Right renal cortex interstitium (tissue), 3 donors: Measurements from ENCODE around the gene ALK. TPM values are rescaled to one million over a fixed set of nuclear protein-coding genes. Genes with fewer than 3 reads are reported as not detected.

Source experiments
- DNase-seq, 3 donors: peaks; one replicate each; pipeline ENCODE4 v3.0.0-alpha.2; 2013; ENCODE audit warnings: low read depth in 3 of 3, low spot score in 2 of 3
- polyA plus RNA-seq, 3 donors: library from polyadenylated mRNA; unstranded; fragments of 120-200 nt; gene quantifications; one replicate each; pipeline ENCODE4 v1.2.1, GENCODE V29; 2013; ENCODE audit not compliant: insufficient read length in 3 of 3

ALK gene
- polyA plus RNA-seq, 3 donors, result 0.29 to 0.31 (median 0.29) TPM

DNA sequence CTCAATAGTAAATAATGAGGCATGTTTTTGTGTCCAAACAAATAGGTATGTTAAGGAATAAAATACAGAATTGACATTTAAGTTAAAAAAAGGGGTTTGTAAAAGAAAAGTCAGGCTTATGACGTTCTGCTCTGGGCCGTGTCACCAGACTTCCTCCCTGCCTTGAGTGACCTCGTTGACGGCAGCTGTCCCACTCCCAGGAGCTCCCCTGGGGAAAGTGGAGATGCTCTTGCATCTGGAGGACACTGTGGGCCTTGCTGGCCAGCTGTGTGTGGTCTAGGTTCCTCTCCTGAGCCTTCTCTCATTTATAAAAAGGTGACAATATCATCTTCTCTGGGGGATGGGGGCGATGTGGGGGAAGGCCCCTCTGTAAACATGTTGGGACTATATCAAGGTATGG lies 609.9 kb downstream of the ALK start:
- no peak for DNase-seq

DNA sequence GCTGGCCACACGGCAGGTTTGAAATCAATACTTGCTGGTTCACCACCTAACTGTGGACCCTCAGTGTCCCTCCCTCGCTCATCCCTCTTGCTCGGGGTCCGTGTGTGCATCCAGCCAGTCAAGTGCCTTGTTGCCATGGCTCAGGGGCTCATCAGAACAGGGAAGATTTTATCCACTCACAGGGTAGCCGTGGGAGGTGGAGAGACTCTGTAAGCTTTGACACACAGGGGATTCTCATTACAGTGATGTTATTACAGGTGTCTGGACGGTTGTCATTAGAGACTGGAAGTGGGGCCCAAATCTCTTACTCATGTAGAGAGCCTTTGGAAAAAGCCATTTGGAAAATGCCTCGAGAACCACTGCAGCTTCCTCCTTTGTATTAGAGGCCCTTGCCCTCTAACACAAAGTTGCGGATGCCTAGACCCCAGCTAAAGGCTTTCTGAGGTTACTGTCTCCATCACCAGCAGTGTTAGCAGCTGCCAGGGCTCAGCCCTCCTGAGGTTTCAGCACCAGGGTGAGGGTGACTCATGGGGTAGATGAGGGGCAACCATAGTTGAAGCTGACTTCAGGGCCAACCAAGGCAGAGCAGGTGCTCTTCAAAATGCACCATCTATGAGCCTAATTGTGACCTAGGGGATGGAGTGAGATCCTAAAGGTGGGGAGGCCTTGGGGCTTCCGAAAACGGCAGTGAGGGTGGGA lies 610.6 kb downstream of the ALK start:
- peak in 1 of 3 donors; percentile 53 for DNase-seq

DNA sequence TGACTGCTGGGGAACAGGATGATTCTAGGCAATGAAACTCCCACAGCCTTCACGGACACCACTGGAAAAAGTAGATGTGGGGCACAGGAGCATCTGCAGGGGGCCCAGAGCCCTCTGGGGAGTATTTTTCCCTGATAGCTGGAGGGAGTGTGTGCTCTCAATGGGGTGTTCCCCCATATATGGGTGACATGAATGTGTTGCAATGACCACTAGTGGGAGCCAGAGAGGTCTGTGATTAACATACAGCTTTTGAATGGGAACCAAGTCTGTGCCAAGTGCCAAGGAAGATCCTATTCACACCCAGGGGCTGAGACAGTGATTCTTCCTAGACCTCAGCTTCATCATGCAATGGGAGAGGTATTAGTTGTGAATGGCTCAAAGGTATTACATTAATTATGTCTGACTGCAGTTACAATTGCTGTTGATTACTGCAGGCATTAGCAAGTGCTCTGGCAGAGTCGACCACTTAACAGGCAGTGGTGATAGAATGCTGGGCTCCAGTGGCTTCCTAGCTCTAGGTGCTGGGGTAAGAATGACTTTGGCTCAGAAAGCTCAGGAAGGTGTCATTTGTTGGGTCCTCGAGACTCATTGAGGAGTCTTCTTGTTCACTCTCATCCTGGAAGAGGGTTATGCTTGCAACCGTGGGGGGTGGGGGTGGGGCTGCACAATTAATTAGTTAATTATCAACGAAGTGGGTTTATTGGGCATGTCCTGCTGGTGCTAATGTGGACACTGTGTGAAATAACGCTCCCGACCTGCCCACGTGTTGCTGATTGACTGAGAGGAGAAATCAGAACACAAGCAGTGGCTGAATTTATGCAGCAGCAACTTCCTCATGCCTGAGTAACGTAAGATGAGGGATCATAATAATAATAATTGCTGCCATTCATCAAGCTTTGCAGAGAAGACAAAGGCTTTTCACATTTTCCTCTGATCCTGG lies 612.0 kb downstream of the ALK start:
- DNase-seq, result no peak

DNA sequence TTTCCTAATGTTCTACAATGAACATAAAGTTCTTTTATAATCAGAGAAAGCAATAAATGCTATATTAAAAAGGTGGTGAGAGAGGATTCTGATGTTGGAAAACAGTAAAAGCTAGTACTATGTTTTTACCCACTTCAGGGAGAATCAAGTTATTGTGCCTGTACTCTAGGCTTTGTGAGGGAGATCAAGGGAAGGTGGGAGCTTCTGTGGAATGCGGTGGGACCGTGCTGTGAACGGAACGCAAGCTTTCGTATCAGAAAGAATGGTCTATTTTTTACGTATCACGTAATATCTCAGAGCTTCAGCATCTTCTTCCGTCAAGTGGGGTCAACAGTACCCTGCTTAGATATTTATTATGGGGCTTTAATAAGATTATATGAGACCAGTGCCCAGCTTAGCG lies 613.0 kb downstream of the ALK start:
- no peak for DNase-seq

DNA sequence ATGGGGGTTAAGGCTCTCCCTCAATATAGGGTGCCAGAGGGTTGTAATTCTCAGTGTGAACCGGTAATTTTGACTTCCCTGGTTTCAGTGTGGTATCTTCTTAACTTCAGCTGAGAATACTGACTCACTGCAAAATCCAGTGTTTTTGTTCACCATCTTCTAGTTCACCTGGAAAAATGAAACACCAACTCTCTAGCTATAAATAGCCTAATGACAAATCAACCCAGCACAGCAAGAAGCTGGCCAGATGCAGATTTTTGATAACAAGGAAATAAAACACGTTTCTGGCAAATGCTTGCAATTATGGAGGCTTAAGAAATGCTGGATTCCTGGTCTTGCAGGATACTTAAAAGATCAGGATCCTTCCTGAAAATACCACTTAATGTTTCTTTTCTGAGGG lies 613.9 kb downstream of the ALK start:
- DNase-seq, result no peak

DNA sequence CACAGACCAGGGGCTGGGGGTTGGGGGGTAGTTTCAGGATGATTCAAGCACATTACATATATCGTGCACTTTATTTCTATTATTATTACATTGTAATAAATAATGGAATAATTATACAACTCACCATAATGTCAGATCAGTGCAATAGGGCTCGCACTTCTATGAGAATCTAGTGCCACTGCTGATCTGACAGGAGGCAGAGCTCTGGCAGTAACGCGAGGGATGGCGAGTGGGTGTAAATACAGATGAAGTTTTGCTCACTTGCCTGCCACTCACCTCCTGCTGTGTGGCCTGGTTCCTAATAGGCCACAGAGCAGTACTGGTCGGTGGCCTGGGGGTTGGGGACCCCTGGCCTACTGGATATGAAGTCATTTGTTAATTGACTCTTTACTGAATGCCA lies 615.6 kb downstream of the ALK start:
- no peak for DNase-seq

DNA sequence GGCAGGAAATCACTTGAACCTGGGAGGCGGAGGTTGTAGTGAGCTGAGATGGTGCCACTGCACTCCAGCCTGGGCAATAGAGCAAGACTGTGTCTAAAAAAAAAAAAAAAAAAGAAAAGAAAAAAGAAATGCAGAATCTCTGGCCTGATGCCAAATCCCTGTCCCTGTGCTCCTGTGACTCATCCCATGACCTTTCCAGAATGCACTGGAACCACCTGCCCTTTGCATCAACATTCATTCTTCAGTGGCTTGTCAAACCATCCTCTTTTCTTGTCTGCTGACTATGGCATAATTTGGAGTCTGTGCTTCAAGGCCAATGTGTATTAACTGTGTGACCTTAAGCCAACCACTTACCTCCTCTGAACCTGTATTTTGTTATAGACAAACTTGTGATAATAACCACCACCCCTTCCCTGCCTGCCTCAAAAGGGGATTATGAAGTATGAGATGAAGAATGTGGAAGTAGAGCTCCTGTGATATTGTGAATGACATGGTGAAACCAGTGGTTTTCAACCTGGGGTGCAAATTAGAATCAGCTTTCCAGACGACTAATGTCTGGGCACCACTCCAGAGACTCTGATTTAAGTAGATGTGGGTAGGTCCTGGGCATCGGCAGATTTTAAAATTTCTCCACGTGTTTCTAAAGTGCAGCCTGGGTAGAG lies 616.9 kb downstream of the ALK start:
- DNase-seq, result no peak

DNA sequence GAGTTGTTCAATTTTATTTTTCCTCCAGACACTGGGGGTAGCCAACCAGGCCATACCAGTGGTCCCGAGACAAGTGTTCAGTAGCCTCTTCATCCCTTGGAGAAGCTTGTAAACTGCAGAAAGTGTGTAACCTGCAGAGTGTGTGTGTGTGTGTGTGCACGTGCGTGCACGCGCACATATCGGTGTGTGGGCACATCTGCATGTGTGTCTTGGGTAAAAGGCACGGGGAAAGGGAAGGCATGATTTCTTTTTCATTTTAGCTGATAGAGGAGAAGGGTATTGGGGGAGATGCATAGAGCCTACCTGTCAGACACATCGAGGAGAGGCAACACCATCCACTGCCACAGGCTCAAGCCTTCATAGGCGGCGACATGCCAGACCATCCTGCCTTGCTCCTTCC lies 624.8 kb downstream of the ALK start:
- no peak for DNase-seq

DNA sequence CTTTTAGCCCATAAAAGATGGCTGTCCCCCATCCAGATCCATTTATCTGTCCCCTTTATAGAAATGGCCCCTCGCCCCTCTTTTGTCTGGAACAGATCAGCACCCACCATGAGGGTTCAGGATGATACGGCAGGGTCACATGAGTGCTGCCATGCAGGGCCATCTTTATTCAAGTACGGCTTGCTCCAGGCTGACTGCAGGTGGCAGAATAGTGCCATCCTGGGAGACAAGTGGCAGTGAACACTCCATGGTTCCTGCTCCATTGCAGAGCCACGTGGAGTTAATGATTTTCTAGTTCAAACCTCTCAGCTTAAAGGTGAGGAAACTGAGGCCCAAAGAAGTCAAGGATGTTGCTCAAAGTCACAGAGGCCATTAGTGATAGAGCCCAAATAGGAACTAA lies 625.5 kb downstream of the ALK start:
- no peak for DNase-seq

DNA sequence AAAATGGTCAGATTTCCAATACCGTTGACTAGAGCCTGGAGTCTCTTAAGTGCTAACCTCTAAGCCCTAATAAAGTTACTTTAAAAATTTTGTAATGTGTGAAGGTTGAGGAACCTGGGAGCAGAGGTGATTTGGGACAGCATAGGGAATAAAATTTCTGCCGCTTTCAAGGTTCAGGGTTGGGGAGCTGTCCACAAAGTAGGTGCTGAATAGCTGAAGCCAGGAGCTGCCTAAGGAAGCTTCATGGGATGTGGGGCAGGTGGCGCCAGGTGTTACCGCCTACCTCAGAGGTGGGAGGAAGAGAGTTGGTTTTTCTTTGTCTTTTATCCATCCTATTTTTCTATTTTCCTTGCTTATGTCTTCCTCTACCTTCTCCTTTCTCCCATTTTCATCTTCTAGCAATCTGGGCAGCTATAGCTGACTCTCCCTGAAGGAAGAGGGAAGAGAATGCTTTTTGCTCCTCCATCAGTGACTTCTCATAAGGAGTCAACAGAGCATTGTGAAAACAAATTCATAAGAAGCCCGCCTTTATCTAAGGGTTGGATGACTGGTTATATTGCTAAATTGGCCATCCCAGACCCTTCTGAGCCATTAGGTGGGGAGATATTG lies 627.5 kb downstream of the ALK start:
- DNase-seq, result peak in 1 of 3 donors; percentile 65

DNA sequence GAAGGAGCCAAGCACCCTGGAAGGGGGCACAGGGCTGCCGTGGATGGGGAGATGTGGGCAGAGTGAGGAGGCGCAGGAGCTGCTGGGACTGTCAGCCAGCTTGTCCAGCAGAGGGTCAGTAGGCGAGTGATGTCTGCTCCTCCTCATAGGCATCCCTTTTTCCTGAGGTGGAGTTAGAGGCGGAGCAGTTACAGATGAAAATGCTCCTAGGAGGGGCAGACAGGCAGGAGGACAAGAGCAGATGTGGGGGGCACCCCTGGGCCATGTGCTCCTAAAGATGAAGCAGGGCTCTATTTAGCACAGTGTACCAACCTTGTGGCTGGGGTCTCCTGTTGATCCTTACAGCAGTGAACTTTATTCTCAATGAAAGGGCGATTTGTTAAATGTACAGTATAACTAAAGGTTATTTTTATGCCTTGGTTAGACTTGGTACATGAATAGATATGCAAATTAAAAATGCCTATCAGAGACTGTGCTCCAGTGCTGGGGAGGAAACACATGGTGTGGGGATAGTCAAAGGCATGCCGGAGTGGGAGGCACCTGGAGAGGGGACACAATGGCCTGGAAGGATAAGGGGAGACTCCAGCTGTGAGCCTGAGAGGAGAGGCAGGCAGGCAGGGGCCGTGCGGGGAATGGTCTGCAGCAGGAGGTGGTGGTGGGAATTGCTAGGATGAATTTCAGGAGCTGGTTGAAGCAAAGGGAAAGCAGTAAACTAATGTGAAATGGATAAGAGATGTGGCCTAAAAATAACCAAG lies 630.9 kb downstream of the ALK start:
- DNase-seq, result no peak

DNA sequence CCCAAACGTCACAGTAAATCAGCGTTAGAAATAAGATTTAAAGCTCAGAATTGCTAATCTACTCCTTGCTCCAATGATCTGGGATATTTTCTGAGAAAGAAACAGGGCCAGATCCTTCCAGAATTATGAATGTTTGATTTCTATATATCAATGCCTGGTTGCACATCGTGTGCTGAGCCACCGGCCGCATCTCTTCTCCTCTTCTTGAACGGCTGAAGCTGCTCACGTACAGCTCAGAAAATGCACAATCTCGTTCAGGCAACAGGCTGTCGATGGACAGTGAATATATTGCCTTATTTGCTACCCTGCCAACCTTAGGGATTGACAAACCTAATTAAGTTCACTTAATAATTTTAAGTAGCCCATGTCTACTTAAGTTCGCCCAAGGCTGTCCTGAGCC lies 636.7 kb downstream of the ALK start:
- DNase-seq, result no peak

DNA sequence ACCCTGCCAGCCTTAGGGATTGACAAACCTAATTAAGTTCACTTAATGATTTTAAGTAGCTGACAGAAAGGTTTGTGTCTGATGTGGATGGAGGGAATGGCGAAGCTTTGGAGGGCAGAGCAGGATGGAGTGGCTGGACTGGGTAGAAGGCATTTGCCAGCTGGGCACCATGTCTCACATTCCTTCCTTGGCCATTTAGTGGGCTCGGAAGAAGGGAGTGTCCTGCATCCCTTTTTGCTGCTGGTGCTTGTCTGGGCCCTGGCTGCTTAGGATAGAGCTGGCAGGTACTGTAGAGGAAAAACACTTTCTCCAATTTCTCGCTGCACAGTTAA lies 639.5 kb downstream of the ALK start:
- DNase-seq, result no peak

DNA sequence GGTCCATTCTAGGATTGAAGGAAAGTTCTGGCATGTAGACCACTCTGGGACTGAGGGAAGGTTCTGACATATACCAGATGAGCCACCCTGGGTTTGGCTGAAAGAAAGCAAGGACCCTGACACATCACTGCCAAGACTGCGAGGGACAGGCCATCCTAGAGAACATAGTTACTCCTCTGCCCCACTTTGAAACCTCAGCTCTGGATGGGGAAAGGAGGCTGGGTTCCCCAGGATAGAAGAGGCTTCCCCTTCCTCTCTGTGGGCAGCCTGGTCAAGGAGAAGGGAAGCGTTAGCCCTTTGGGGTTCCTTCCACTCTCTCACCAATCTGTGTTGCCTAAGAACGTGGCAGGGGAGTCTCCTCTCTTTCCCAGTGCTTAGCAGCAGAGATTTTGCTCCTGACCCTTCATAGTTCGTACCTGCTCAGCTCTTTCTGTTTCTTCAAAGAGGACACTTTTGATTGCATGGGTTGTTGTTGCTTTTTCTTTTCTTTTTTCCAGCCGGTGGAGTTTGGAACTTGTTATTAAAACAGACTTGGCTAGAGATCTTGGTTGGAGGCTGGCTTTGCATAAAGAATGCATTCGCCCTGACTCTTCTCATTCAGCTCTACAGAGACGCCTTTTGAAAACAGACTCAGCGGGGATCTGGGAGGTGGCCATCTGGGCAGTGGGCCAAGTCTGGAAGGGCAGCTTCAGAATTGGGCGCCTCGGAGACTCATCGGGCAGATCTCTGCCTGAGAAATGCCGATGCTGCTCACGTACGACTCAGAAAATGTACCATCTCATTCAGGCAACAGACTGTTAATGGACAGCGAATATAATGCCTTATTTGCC lies 640.1 kb downstream of the ALK start:
- DNase-seq, result no peak

DNA sequence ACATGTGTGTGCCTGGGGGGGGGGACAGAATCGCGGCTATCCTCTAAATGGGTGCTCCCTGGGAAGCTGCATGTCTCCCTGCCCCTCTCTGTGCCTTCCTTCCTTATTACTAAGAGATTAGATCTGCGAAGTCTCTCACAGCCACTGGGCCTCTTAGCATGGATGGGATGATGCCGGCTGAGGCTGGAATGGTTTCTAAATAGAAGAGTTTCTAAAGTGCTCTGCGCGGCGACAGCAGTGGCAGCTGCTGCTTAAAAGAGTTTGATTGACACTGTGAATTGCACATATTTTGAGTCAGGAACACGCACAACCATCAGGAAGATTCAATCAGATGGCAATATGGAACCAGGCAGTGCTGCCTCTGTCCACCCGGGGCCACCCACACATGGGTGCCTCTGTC lies 642.4 kb downstream of the ALK start:
- no peak for DNase-seq

DNA sequence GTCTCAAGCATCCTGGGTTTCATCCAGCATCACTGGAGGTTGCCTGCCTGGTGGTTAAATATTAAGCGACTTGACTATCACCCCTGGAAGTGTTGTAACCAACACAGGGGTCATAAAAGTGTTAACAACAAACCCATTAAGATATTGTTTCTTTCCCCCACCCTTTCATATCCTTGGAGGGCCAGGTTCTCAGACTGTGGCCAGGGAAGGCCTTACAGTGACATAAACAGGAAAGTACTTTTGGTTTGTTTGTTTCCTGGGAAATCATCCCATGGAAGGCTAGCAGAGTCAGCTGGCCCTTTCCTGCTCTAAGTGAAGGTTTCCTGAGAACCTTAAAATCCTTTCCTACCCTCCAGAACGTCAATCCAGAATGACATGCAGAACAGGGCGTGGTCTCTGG lies 645.2 kb downstream of the ALK start:
- DNase-seq, result no peak

DNA sequence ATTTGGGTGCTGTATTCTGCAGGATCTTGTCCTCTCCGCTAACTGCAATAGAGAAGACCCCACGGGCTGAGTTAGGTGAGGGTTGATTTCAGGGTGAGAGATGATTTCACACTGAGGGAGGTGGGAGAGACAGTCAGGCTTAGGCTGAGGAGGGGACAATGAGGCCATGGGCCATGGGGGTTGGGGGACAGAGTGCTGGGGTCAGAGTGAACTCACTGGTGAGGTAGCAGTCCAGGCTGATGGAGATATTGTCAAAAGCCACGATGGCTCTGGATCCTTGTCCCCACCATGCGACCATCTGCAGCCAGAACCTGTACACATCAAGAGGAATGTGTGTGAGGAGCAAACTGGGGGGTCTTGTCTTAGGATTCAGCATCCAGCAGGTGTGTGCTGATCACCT lies 646.2 kb downstream of the ALK start:
- DNase-seq, result no peak

DNA sequence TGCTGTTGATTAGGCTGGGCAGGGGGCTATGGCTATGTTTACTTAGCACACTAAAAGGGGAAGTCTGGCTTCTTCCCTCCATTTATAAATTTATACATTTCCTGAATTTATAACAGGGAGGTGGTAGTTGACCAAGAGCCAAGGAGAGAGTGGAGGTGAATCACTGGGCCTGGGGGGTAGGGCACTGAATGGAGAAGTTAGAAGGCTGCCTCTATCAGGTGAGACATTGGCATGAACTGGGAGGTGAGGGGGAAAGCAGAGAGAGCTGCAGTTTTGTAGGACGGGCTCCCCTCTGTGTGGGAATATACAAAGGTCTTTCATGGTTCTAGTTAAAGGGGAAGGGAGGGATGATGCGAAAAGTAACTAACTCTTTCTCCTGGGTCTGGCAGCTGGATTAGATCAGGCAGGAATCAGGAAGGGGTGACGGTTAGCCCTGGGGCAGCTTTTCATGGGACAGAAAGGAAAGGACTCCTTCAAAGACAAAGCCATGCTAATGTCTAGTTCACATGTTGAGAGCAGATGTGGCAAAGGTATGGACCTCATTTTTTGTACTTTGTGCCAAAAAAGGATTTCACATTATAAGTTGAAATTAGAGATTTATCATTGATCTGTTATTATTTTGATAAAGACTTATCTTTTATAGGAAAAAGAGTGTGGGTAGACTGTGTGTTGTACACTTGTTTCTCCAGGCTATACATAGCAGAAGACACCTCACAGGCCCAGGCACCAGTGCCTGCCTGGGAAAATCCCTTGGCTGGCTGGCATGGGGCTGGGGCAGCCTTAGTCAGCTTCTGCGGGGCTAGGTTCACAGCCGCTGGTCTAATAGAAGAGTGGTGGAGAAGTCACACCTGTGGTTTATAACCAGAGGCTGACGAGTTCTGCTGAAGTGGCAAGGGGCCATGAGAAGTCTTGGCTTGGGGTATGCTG lies 647.4 kb downstream of the ALK start:
- DNase-seq, result no peak
